Mesendoderm (in vitro differentiated cells): ENCODE measurements around the gene NEAT1. TPM values are rescaled to one million over a fixed set of nuclear protein-coding genes. Genes with fewer than 3 reads are reported as not detected.

Experiments used
- DNase-seq: peaks from one replicate; pipeline ENCODE4 v3.0.0; 2013
- H2AK5ac ChIP-seq: 2 replicates; pipeline ENCODE4 v1.6.1; 2013; ENCODE audit warnings: low read length, inconsistent platforms
- H2BK120ac ChIP-seq: 2 replicates; pipeline ENCODE4 v1.6.1; 2013; ENCODE audit warnings: low read depth, mild to moderate bottlenecking, low read length, moderate library complexity, mixed read lengths
- H2BK15ac ChIP-seq: replicated peaks from 2 replicates; pipeline ENCODE4 v1.6.1; 2013; ENCODE audit warnings: low read depth, mild to moderate bottlenecking, moderate library complexity
- H2BK5ac ChIP-seq: 2 replicates; pipeline ENCODE4 v1.6.1; 2013; ENCODE audit warnings: low read length, inconsistent platforms
- H3K18ac ChIP-seq: 2 replicates; pipeline ENCODE4 v1.6.1; 2013; ENCODE audit warnings: mild to moderate bottlenecking, low read length, mixed read lengths
- H3K23ac ChIP-seq: one replicate; pipeline ENCODE4 v1.6.1; 2013; ENCODE audit warnings: low read length
- H3K27ac ChIP-seq: 2 replicates; pipeline ENCODE4 v1.5.1; 2013; ENCODE audit warnings: low read depth, mild to moderate bottlenecking, inconsistent platforms, low read length, moderate library complexity
- H3K27me3 ChIP-seq: 2 replicates; pipeline ENCODE4 v1.6.1; 2013; ENCODE audit warnings: low read length, control low read depth, mild to moderate bottlenecking, inconsistent platforms; ENCODE audit not compliant: insufficient read depth, poor library complexity
- H3K36me3 ChIP-seq: 2 replicates; pipeline ENCODE4 v1.6.1; 2013; ENCODE audit warnings: low read length, inconsistent platforms; ENCODE audit not compliant: control insufficient read depth, insufficient read depth
- H3K4ac ChIP-seq: one replicate; pipeline ENCODE4 v1.6.1; 2013; ENCODE audit warnings: low read depth, mild to moderate bottlenecking, low read length, moderate library complexity
- H3K4me1 ChIP-seq: 2 replicates; pipeline ENCODE4 v1.6.1; 2013; ENCODE audit warnings: low read depth, low read length, inconsistent platforms; ENCODE audit not compliant: control insufficient read depth
- H3K4me2 ChIP-seq: 2 replicates; pipeline ENCODE4 v1.6.1; 2013; ENCODE audit warnings: low read length
- H3K4me3 ChIP-seq: 2 replicates; pipeline ENCODE4 v1.5.1; 2013; ENCODE audit warnings: mild to moderate bottlenecking, low read length
- H3K56ac ChIP-seq: one replicate; pipeline ENCODE4 v1.6.1; 2013; ENCODE audit warnings: low read length
- H3K79me1 ChIP-seq: 2 replicates; pipeline ENCODE4 v1.6.1; 2013; ENCODE audit warnings: low read length, inconsistent platforms
- H3K79me2 ChIP-seq: 2 replicates; pipeline ENCODE4 v1.6.1; 2013; ENCODE audit warnings: mild to moderate bottlenecking, low read length; ENCODE audit not compliant: control insufficient read depth, insufficient read depth
- H3K9ac ChIP-seq: 2 replicates; pipeline ENCODE4 v1.6.1; 2013; ENCODE audit warnings: low read length, inconsistent platforms
- H4K5ac ChIP-seq: one replicate; pipeline ENCODE4 v1.6.1; 2013; ENCODE audit warnings: low read length
- H4K8ac ChIP-seq: one replicate; pipeline ENCODE4 v1.6.1; 2013; ENCODE audit warnings: low read depth, mild to moderate bottlenecking, control low read depth, low read length, moderate library complexity
- WGBS: extraction: QIAGEN DNeasy Blood & Tissue Kit; methylation state at CpG from one replicate; pipeline ENCODE4 v1.1.7; 2013; ENCODE audit warnings: low lambda C conversion rate, missing lambda C conversion rate; ENCODE audit not compliant: insufficient coverage; ENCODE audit errors: extremely low coverage; 5-methylcytosine and 5-hydroxymethylcytosine counted together
- small RNA-seq: library from polyadenylated mRNA; stranded (forward); fragments of <200 nt; extraction: miRNeasy Mini kit (QIAGEN cat#:217004); gene quantifications from one replicate; pipeline ENCODE3, GENCODE V24; 2013; ENCODE audit not compliant: insufficient read depth

The NEAT1 gene

DNA sequence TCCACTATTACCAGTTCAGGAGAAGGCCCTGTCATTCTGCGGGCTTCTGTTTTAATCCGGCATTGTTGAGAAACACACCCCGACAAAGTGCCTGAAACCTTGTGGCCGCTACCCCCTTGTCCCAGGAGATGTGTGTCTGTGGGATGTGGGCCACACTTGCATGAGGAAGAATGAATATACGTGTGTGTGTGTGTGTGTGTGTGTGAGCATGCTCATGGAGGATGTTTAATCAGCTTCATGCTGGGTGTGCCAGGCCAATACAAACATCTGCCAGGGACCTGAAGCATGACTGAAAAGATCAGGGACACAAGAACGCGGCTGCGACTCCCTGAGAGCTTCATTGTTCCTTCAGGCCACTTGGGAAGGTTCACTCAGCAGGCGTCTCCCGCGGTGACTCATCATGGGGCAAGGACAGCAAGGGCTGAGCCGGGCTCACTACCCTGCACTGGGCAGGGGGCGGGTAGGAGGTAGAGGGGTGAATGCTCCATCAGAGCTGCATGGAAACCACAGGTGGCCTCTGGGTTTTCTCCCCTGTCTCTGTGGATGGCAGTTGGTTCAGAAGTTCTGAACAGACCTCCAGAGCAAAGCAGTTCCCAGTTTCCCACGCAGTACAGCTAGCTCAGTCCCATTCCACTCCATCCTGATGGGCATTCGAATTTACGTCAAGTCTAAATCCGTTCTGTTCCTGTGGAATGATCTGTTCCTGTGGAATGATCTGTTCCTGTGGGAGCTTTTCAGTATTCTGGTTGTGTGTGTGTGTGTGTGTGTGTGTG, 69.2 kb downstream of the NEAT1 start:
- Histone ChIP-seq H2BK15ac (no peak overlapping the region), H3K18ac (peak overlapping the region; percentile 81), H3K27ac (peak overlapping the region; percentile 54), H3K4me1 (peaks cover 33% of the 10 kb centered on the region), H3K56ac (peak overlapping the region; percentile 77), H2BK5ac (peak overlapping the region; percentile 35), H3K27me3 (no peaks in the 10 kb centered on the region), H4K8ac (no peak overlapping the region), H3K79me2 (no peaks in the 10 kb centered on the region), H3K79me1 (peaks cover 3% of the 10 kb centered on the region), H4K5ac (no peak overlapping the region), H3K9ac (peak overlapping the region; percentile 25), H3K4me3 (no peak overlapping the region), H3K23ac (no peak overlapping the region), H3K4me2 (no peak overlapping the region), H3K36me3 (no peaks in the 10 kb centered on the region), H2BK120ac (no peak overlapping the region), H3K4ac (no peak overlapping the region), H2AK5ac (peak overlapping the region; percentile 79)
- no CpG with 5 or more reads among the region's 17 CpGs for WGBS
- DNase-seq = peak; percentile 93

- Histone ChIP-seq H2AK5ac (peak overlapping the region; percentile 35), H3K4me3 (no peak overlapping the region), H3K4ac (no peak overlapping the region), H3K27me3 (no peaks in the 10 kb centered on the region), H3K4me1 (peaks cover 34% of the 10 kb centered on the region), H2BK15ac (peak overlapping the region; percentile 20), H3K18ac (peak overlapping the region; percentile 81), H4K8ac (no peak overlapping the region), H3K79me2 (no peaks in the 10 kb centered on the region), H2BK5ac (no peak overlapping the region), H3K23ac (no peak overlapping the region), H2BK120ac (no peak overlapping the region), H3K79me1 (peaks cover 3% of the 10 kb centered on the region), H4K5ac (no peak overlapping the region), H3K4me2 (no peak overlapping the region), H3K27ac (peak overlapping the region; percentile 37), H3K9ac (peak overlapping the region; percentile 5), H3K36me3 (no peaks in the 10 kb centered on the region), H3K56ac (peak overlapping the region; percentile 63)
- no peak for DNase-seq
- no CpG with 5 or more reads among the region's 4 CpGs for WGBS
Measured at GRCh38 chr11:65492387-65492636, 69.7 kb downstream of the NEAT1 start.

GRCh38 chr11:65492637-65493366, 70.2 kb downstream of the NEAT1 start:
- Histone ChIP-seq H4K5ac (no peak overlapping the region), H3K23ac (no peak overlapping the region), H3K18ac (peak overlapping the region; percentile 81), H3K4me1 (peaks cover 34% of the 10 kb centered on the region), H2BK5ac (no peak overlapping the region), H3K4me2 (no peak overlapping the region), H3K56ac (peak overlapping the region; percentile 72), H3K9ac (peak overlapping the region; percentile 35), H3K4ac (no peak overlapping the region), H3K27ac (peak overlapping the region; percentile 52), H3K27me3 (no peaks in the 10 kb centered on the region), H4K8ac (no peak overlapping the region), H2AK5ac (peak overlapping the region; percentile 35), H3K79me1 (peaks cover 3% of the 10 kb centered on the region), H3K36me3 (no peaks in the 10 kb centered on the region), H3K4me3 (no peak overlapping the region), H2BK15ac (peak overlapping the region; percentile 20), H2BK120ac (no peak overlapping the region), H3K79me2 (no peaks in the 10 kb centered on the region)
- WGBS = no CpG with 5 or more reads among the region's 6 CpGs
- DNase-seq = peak; percentile 65

GRCh38 chr11:65493367-65494176, 71.0 kb downstream of the NEAT1 start:
- Histone ChIP-seq H2BK15ac (no peak overlapping the region), H2BK120ac (no peak overlapping the region), H2BK5ac (no peak overlapping the region), H3K56ac (peak overlapping the region; percentile 72), H3K27me3 (no peaks in the 10 kb centered on the region), H3K4ac (no peak overlapping the region), H3K79me2 (no peaks in the 10 kb centered on the region), H3K4me3 (no peak overlapping the region), H3K4me2 (no peak overlapping the region), H3K79me1 (peaks cover 5% of the 10 kb centered on the region), H3K18ac (peak overlapping the region; percentile 63), H3K36me3 (no peaks in the 10 kb centered on the region), H4K5ac (no peak overlapping the region), H2AK5ac (peak overlapping the region; percentile 20), H3K27ac (peak overlapping the region; percentile 52), H4K8ac (no peak overlapping the region), H3K4me1 (peaks cover 33% of the 10 kb centered on the region), H3K23ac (no peak overlapping the region), H3K9ac (peak overlapping the region; percentile 35)
- DNase-seq = peak; percentile 92
- no CpG with 5 or more reads among the region's 12 CpGs for WGBS

Small RNA genes within 50 kb of the gene (small RNA-seq; reads per million reads assigned to genes)
- not detected for gene RF01684
